DND-41 (cell line): ENCODE measurements around the gene TAS1R3.
A peak's percentile ranks its signal among the peaks of the same experiment; 100 is the strongest.

Experiments used
- ATAC-seq: fragments of 200-7000 bp; cut with Tn5 transposase; 3 replicates; pipeline ENCODE4 v1.9.1; 2021; ENCODE audit warnings: low read depth; ENCODE audit not compliant: insufficient read depth
- DNase-seq: peaks from one replicate; pipeline ENCODE4 v3.0.0-alpha.2; 2020
- H2AFZ ChIP-seq: 2 replicates; pipeline ENCODE4 v1.6.0; 2012; ENCODE audit warnings: low read depth, low read length
- H3K27ac ChIP-seq: 2 replicates; pipeline ENCODE4 v1.5.1; 2012; ENCODE audit warnings: low read length, inconsistent platforms
- H3K27me3 ChIP-seq: fragments of 200-600 bp; sonication (generic); 2 replicates; pipeline ENCODE4 v1.6.0; 2012; ENCODE audit warnings: low read length, mild to moderate bottlenecking, inconsistent platforms; ENCODE audit not compliant: insufficient read depth, poor library complexity
- H3K36me3 ChIP-seq: 2 replicates; pipeline ENCODE4 v1.5.1; 2012; ENCODE audit warnings: low read length, inconsistent platforms; ENCODE audit not compliant: insufficient read depth
- H3K4me1 ChIP-seq: 2 replicates; pipeline ENCODE4 v1.5.1; 2012; ENCODE audit warnings: mild to moderate bottlenecking, low read length; ENCODE audit not compliant: insufficient read depth
- H3K4me2 ChIP-seq: 2 replicates; pipeline ENCODE4 v1.6.0; 2012; ENCODE audit warnings: mild to moderate bottlenecking, moderate library complexity, low read length, inconsistent platforms; ENCODE audit not compliant: insufficient read depth
- H3K4me3 ChIP-seq, 2 experiments: fragments of 200-600 bp in 1 of 2; shearing (Covaris generic) in 1 of 2; 2 replicates each; pipeline ENCODE4 v1.5.1; 2012 to 2016; ENCODE audit warnings: inconsistent platforms in 2 of 2, low read length in 2 of 2, mild to moderate bottlenecking in 2 of 2, low read depth in 1 of 2, moderate library complexity in 1 of 2
- H3K79me2 ChIP-seq: 2 replicates; pipeline ENCODE4 v1.6.0; 2012; ENCODE audit warnings: low read length, inconsistent platforms; ENCODE audit not compliant: insufficient read depth
- H3K9ac ChIP-seq: 2 replicates; pipeline ENCODE4 v1.6.0; 2012; ENCODE audit warnings: low read depth, mild to moderate bottlenecking, inconsistent platforms, low read length, moderate library complexity
- H3K9me3 ChIP-seq: 2 replicates; pipeline ENCODE4 v1.5.1; 2012; ENCODE audit warnings: low read length, moderate library complexity, mild to moderate bottlenecking, inconsistent platforms; ENCODE audit not compliant: insufficient read depth, severe bottlenecking
- H4K20me1 ChIP-seq: 2 replicates; pipeline ENCODE4 v1.6.0; 2012; ENCODE audit warnings: low read length; ENCODE audit not compliant: insufficient read depth
- CTCF ChIP-seq: IDR thresholded peaks from 2 replicates; pipeline ENCODE4 v1.5.1; 2012; ENCODE audit warnings: borderline replicate concordance, low read length, moderate library complexity, mild to moderate bottlenecking; ENCODE audit not compliant: poor library complexity, severe bottlenecking; ENCODE audit errors: extremely low read depth
- EZH2 ChIP-seq: IDR thresholded peaks from 3 replicates; pipeline ENCODE4 v1.6.1; 2012; ENCODE audit warnings: borderline replicate concordance, low read depth, mild to moderate bottlenecking, moderate library complexity, low read length, inconsistent platforms; ENCODE audit not compliant: severe bottlenecking

The TAS1R3 gene

GRCh38 chr1:1286313-1287261, 44.5 kb upstream of the TAS1R3 start:
- Histone ChIP-seq H3K9ac (no peak overlapping the region), H3K27me3 (no peaks in the 10 kb centered on the region), H2AFZ (no peak overlapping the region), H3K9me3 (no peaks in the 10 kb centered on the region), H3K79me2 (no peaks in the 10 kb centered on the region), H3K4me1 (no peaks in the 10 kb centered on the region), H3K4me3 (no peak overlapping the region), H4K20me1 (no peaks in the 10 kb centered on the region), H3K36me3 (no peaks in the 10 kb centered on the region), H3K4me2 (no peak overlapping the region), H3K27ac (no peak overlapping the region)
- TF ChIP-seq CTCF (no peak), EZH2 (no peak)
- DNase-seq (no peak), ATAC-seq (no peak)

- Histone ChIP-seq H3K27me3 (no peaks in the 10 kb centered on the region), H3K79me2 (no peaks in the 10 kb centered on the region), H3K4me1 (no peaks in the 10 kb centered on the region), H3K4me3 (no peak overlapping the region), H2AFZ (no peak overlapping the region), H3K9me3 (no peaks in the 10 kb centered on the region), H3K36me3 (no peaks in the 10 kb centered on the region), H3K4me2 (no peak overlapping the region), H3K9ac (no peak overlapping the region), H4K20me1 (no peaks in the 10 kb centered on the region), H3K27ac (no peak overlapping the region)
- ATAC-seq, result no peak
- no peak for TF ChIP-seq CTCF
- TF ChIP-seq EZH2, result no peak
- no peak for DNase-seq
These were observed 43.6 kb upstream of the TAS1R3 start for GRCh38 chr1:1287288-1288110.

GRCh38 chr1:1290238-1290731, 40.8 kb upstream of the TAS1R3 start:
- no peaks in the 10 kb centered on the region for H3K79me2 ChIP-seq
- H3K36me3 ChIP-seq, result peaks cover 3% of the 10 kb centered on the region; the same call in 1 of the 2 replicates
- no peaks in the 10 kb centered on the region for H3K9me3 ChIP-seq
- H2AFZ ChIP-seq, result no peak overlapping the region
- H3K4me2 ChIP-seq, result no peak overlapping the region
- no peaks in the 10 kb centered on the region for H3K4me1 ChIP-seq
- TF ChIP-seq EZH2, result no peak
- peak; percentile 61 for TF ChIP-seq CTCF
- H3K9ac ChIP-seq, result no peak overlapping the region
- no peak overlapping the region for H3K4me3 ChIP-seq
- DNase-seq (peak; percentile 45), ATAC-seq (peak; percentile 45; the same call in 2 of the 3 replicates)
- no peak overlapping the region for H3K27ac ChIP-seq
- H4K20me1 ChIP-seq, result peaks cover 4% of the 10 kb centered on the region; the same call in 1 of the 2 replicates
- no peaks in the 10 kb centered on the region for H3K27me3 ChIP-seq
